Testis (tissue), 2 donors: ENCODE data around the gene DHRS3.

Experiments
- CTCF ChIP-seq, 3 experiments: fragments of 450-650 bp in 2 of 3; fragments of 200-600 bp in 1 of 3; sonication (generic) in 1 of 3; IDR thresholded peaks; one replicate each; pipeline ENCODE4 v1.5.1; 2016 to 2019; ENCODE audit warnings: antibody characterized with exemption in 3 of 3, mild to moderate bottlenecking in 2 of 3, moderate library complexity in 1 of 3
- POLR2A ChIP-seq: fragments of 450-650 bp; IDR thresholded peaks from one replicate; pipeline ENCODE4 v1.6.1; 2017; ENCODE audit warnings: antibody characterized with exemption, mild to moderate bottlenecking, moderate library complexity

GRCh38 chr1:12552111-12552888 is 65.7 kb downstream of the DHRS3 start:
- no peak for TF ChIP-seq CTCF (IDR thresholded peaks at IDR 0.05)
- no peak for TF ChIP-seq POLR2A
